A673 (cell line): Measurements from ENCODE around the gene DPF1. TPM values are rescaled to one million over a fixed set of nuclear protein-coding genes. Genes with fewer than 3 reads are reported as not detected.
A peak's percentile ranks its signal among the peaks of the same experiment; 100 is the strongest.
"Not testable (repeated sequence)": the region's sequence is repeated elsewhere in the genome, so short reads cannot be mapped to it uniquely, and the experiment has no call there.

Source experiments
- BruUV-seq: library from RNA; stranded (reverse); fragments of 400-500 nt; replicated peaks from 2 replicates; lab custom pipeline; 2021; lab: Mats Ljungman, UMichigan
- CTCF ChIA-PET: fragments of 300-600 bp; sonication (Branson Sonifier 250); formaldehyde crosslinking; loops from one replicate; lab custom pipeline; 2022; ENCODE audit warnings: antibody characterized with exemption; lab: Charles Lee
- POLR2A ChIA-PET: fragments of 300-600 bp; sonication (Branson Sonifier 250); formaldehyde crosslinking; loops from one replicate; lab custom pipeline; 2022; ENCODE audit warnings: antibody characterized with exemption; ENCODE audit not compliant: low non-redundant PET; lab: Charles Lee
- DNase-seq: peaks from one replicate; pipeline ENCODE4 v3.0.0-alpha.2; 2015; ENCODE audit warnings: low spot score
- H3K27ac ChIP-seq: fragments of 200-600 bp; sonication (generic); 2 replicates; pipeline ENCODE4 v1.5.1; 2016; ENCODE audit warnings: mixed run types, low read depth, mild to moderate bottlenecking, mixed read lengths, antibody characterized with exemption, low read length; ENCODE audit not compliant: poor library complexity, severe bottlenecking
- H3K27me3 ChIP-seq: fragments of 200-600 bp; sonication (generic); replicated peaks from 2 replicates; pipeline ENCODE4 v1.6.1; 2017; ENCODE audit warnings: mixed run types, low read depth, mild to moderate bottlenecking, mixed read lengths, antibody characterized with exemption, low read length; ENCODE audit not compliant: insufficient read depth, poor library complexity
- H3K36me3 ChIP-seq: fragments of 200-600 bp; sonication (generic); 2 replicates; pipeline ENCODE4 v1.6.1; 2016; ENCODE audit warnings: mixed run types, mild to moderate bottlenecking, mixed read lengths, antibody characterized with exemption, low read length; ENCODE audit not compliant: insufficient read depth, poor library complexity, severe bottlenecking
- H3K4me1 ChIP-seq: fragments of 200-600 bp; sonication (generic); 2 replicates; pipeline ENCODE4 v1.6.1; 2017; ENCODE audit warnings: mixed run types, mild to moderate bottlenecking, mixed read lengths, antibody characterized with exemption, low read length; ENCODE audit not compliant: insufficient read depth, poor library complexity, severe bottlenecking
- H3K4me3 ChIP-seq: fragments of 200-600 bp; sonication (generic); 2 replicates; pipeline ENCODE4 v1.5.1; 2016; ENCODE audit warnings: low read depth, mixed run types, mild to moderate bottlenecking, mixed read lengths, low read length; ENCODE audit not compliant: poor library complexity, severe bottlenecking
- H3K9me3 ChIP-seq: fragments of 200-600 bp; sonication (generic); 2 replicates; pipeline ENCODE4 v1.6.1; 2016; ENCODE audit warnings: mixed run types, low read depth, mild to moderate bottlenecking, mixed read lengths, antibody characterized with exemption, low read length; ENCODE audit not compliant: poor library complexity, severe bottlenecking
- CTCF ChIP-seq: fragments of 300-800, 200-600 bp; sonication (generic); conservative IDR thresholded peaks from 2 replicates; pipeline ENCODE4 v1.5.1; 2017; ENCODE audit warnings: low read depth, mild to moderate bottlenecking, antibody characterized with exemption, low read length, moderate library complexity, mixed read lengths
- EZH2 ChIP-seq: fragments of 200-600 bp; sonication (generic); IDR thresholded peaks from 2 replicates; pipeline ENCODE4 v1.6.1; 2017; ENCODE audit warnings: borderline replicate concordance, low read depth, mild to moderate bottlenecking, mixed read lengths, antibody characterized with exemption, low read length; ENCODE audit not compliant: poor library complexity, severe bottlenecking
- intact Hi-C: fragments of 100-400 bp; cut with micrococcal nuclease; formaldehyde crosslinking; loops from one replicate; pipeline ENCODE4 v1.10.0; 2022; ENCODE audit not compliant: unreplicated experiment
- total RNA-seq: library from RNA; stranded (reverse); gene quantifications from 2 replicates; pipeline ENCODE4 v1.2.3, GENCODE V29; 2021

The DPF1 gene
- total RNA-seq, 1 experiment from 2014 or later = 6.3 TPM

GRCh38 chr19:38224863-38225218 lies 819 bp upstream of the DPF1 start:
- BruUV-seq, H3K4me3 ChIP-seq, POLR2A ChIA-PET, H3K9me3 ChIP-seq, H3K27ac ChIP-seq, DNase-seq, H3K27me3 ChIP-seq, H3K36me3 ChIP-seq, H3K4me1 ChIP-seq: not testable (repeated sequence)
- CTCF ChIA-PET = interaction anchor here (0.6 to 0.7 kb wide), 2 partner anchors 8 to 82 kb away, joined by 3 to 9 read pairs; no protein-coding TSS in a partner anchor
- intact Hi-C loops = loop anchor here (5.0 to 10.0 kb wide), 3 partner anchors 80 to 320 kb away; partner anchors contain the start of genes CATSPERG, SIPA1L3 and WDR87
- 0 out of 2 replicates have a peak, but pooled peaks have one; percentile 5 for TF ChIP-seq CTCF

- H3K9me3 ChIP-seq = no peaks in the 10 kb centered on the region
- CTCF ChIA-PET = no interaction called here
- no peaks in the 10 kb centered on the region for H3K4me1 ChIP-seq
- POLR2A ChIA-PET = no interaction called here
- H3K27me3 ChIP-seq = no peaks in the 10 kb centered on the region
- no peak for TF ChIP-seq CTCF
- TF ChIP-seq EZH2 = no peak
- H3K4me3 ChIP-seq = peak overlapping the region; percentile 74
- intact Hi-C loops = loop anchor here (10.0 kb wide), 2 partner anchors 79 to 319 kb away; partner anchors contain the start of genes SIPA1L3 and WDR87
- no peak overlapping the region for H3K27ac ChIP-seq
- no peaks in the 10 kb centered on the region for H3K36me3 ChIP-seq
- no TSS peak for BruUV-seq
- no peak for DNase-seq
Measured at GRCh38 chr19:38223617-38224013, 407 bp downstream of the DPF1 start.

- H3K4me3 ChIP-seq = peak overlapping the region; percentile 74
- TF ChIP-seq EZH2 (no peak), CTCF (no peak)
- no peaks in the 10 kb centered on the region for H3K9me3 ChIP-seq
- H3K4me1 ChIP-seq = no peaks in the 10 kb centered on the region
- ChIA-PET CTCF (no interaction called here), POLR2A (no interaction called here)
- intact Hi-C loops = loop anchor here (10.0 kb wide), 2 partner anchors 78 to 318 kb away; partner anchors contain the start of genes SIPA1L3 and WDR87
- DNase-seq = no peak
- H3K27me3 ChIP-seq = no peaks in the 10 kb centered on the region
- TSS peak; percentile 44 for BruUV-seq
- no peaks in the 10 kb centered on the region for H3K36me3 ChIP-seq
- no peak overlapping the region for H3K27ac ChIP-seq
Measured at GRCh38 chr19:38223119-38223523, 901 bp downstream of the DPF1 start.
